GM21390 (cell line): ENCODE results near the gene BAX.

Experiments
- ATAC-seq: cut with Tn5 transposase; IDR thresholded peaks from one replicate; pipeline ENCODE4 v1.9.1; 2021; ENCODE audit not compliant: unreplicated experiment

BAX gene

GRCh38 chr19:49010453-49010852, 55.8 kb downstream of the BAX start:
- no peak for ATAC-seq

- ATAC-seq = no peak
Measured at GRCh38 chr19:49011194-49011593, 56.5 kb downstream of the BAX start.
